Measurements from ENCODE around the gene CYFIP2.

The CYFIP2 gene

GRCh38 chr5:157258450-157258849 is 7.5 kb upstream of the CYFIP2 start:
- TF ChIP-seq EZH2 (optimal IDR thresholded peaks at IDR 0.05; ENCODE audit: low read depth, low read length) (no peak), CTCF (IDR thresholded peaks at IDR 0.05; ENCODE audit: low read length) (no peak), EZH2phosphoT487 (IDR thresholded peaks at IDR 0.05; ENCODE audit: low read length) (no peak)
- H3K9ac ChIP-seq (ENCODE audit: low read length), result no peak overlapping the region

GRCh38 chr5:157259699-157260098 is 6.2 kb upstream of the CYFIP2 start:
- TF ChIP-seq CTCF (IDR thresholded peaks at IDR 0.05; ENCODE audit: low read length) (no peak), EZH2 (optimal IDR thresholded peaks at IDR 0.05; ENCODE audit: low read depth, low read length) (no peak), EZH2phosphoT487 (IDR thresholded peaks at IDR 0.05; ENCODE audit: low read length) (no peak)
- no peaks in the 10 kb centered on the region for H3K79me2 ChIP-seq (ENCODE audit: low read length)
- H3K4me3 ChIP-seq (ENCODE audit: low read length), result no peak overlapping the region
- no peak overlapping the region for H3K9ac ChIP-seq (ENCODE audit: low read length)
- no peak for DNase-seq
- H3K27ac ChIP-seq (ENCODE audit: low read length), result no peak overlapping the region
- no peaks in the 10 kb centered on the region for H3K27me3 ChIP-seq (replicated peaks; ENCODE audit: insufficient read depth, low read length)
- no peak overlapping the region for H3K4me2 ChIP-seq (ENCODE audit: low read depth, low read length)
- H3K36me3 ChIP-seq (replicated peaks; ENCODE audit: insufficient read depth, low read length), result no peaks in the 10 kb centered on the region
- no peak overlapping the region for H2AFZ ChIP-seq (ENCODE audit: low read length)
- H3K4me1 ChIP-seq (ENCODE audit: low read length), result no peaks in the 10 kb centered on the region
- H3K9me2 ChIP-seq (replicated peaks; ENCODE audit: insufficient read depth, low read length), result no peaks in the 10 kb centered on the region
- H4K20me1 ChIP-seq (ENCODE audit: insufficient read depth, low read length), result no peaks in the 10 kb centered on the region
- no peaks in the 10 kb centered on the region for H3F3A ChIP-seq (ENCODE audit: insufficient read depth, low read length)
- H3K9me3 ChIP-seq (replicated peaks; ENCODE audit: insufficient read depth, low read length), result no peaks in the 10 kb centered on the region

More at GRCh38 chr5:157258450-157258849, 7.5 kb upstream of the CYFIP2 start:
- Histone ChIP-seq H3K27me3 (replicated peaks; ENCODE audit: insufficient read depth, low read length) (no peaks in the 10 kb centered on the region), H3F3A (ENCODE audit: insufficient read depth, low read length) (no peaks in the 10 kb centered on the region; the same call in 1 of the 2 replicates), H3K9me2 (replicated peaks; ENCODE audit: insufficient read depth, low read length) (no peaks in the 10 kb centered on the region), H3K4me3 (ENCODE audit: low read length) (no peak overlapping the region), H4K20me1 (ENCODE audit: insufficient read depth, low read length) (no peaks in the 10 kb centered on the region), H3K4me2 (ENCODE audit: low read depth, low read length) (no peak overlapping the region), H3K9me3 (replicated peaks; ENCODE audit: insufficient read depth, low read length) (no peaks in the 10 kb centered on the region), H3K27ac (ENCODE audit: low read length) (no peak overlapping the region), H3K36me3 (replicated peaks; ENCODE audit: insufficient read depth, low read length) (no peaks in the 10 kb centered on the region), H3K79me2 (ENCODE audit: low read length) (no peaks in the 10 kb centered on the region), H3K4me1 (ENCODE audit: low read length) (peaks cover 7% of the 10 kb centered on the region), H2AFZ (ENCODE audit: low read length) (no peak overlapping the region)
- no peak for DNase-seq

GRCh38 chr5:157263496-157264090 is 2.3 kb upstream of the CYFIP2 start:
- Histone ChIP-seq H3K9me2 (replicated peaks; ENCODE audit: insufficient read depth, low read length) (no peaks in the 10 kb centered on the region), H3F3A (ENCODE audit: insufficient read depth, low read length) (no peaks in the 10 kb centered on the region), H3K27me3 (replicated peaks; ENCODE audit: insufficient read depth, low read length) (no peaks in the 10 kb centered on the region), H4K20me1 (ENCODE audit: insufficient read depth, low read length) (no peaks in the 10 kb centered on the region), H3K4me3 (ENCODE audit: low read length) (no peak overlapping the region), H3K4me1 (ENCODE audit: low read length) (peaks cover 24% of the 10 kb centered on the region), H3K4me2 (ENCODE audit: low read depth, low read length) (no peak overlapping the region), H3K9me3 (replicated peaks; ENCODE audit: insufficient read depth, low read length) (no peaks in the 10 kb centered on the region), H3K36me3 (replicated peaks; ENCODE audit: insufficient read depth, low read length) (no peaks in the 10 kb centered on the region), H3K9ac (ENCODE audit: low read length) (no peak overlapping the region), H3K79me2 (ENCODE audit: low read length) (peaks cover 23% of the 10 kb centered on the region), H2AFZ (ENCODE audit: low read length) (no peak overlapping the region), H3K27ac (ENCODE audit: low read length) (no peak overlapping the region)
- TF ChIP-seq EZH2phosphoT487 (IDR thresholded peaks at IDR 0.05; ENCODE audit: low read length), result no peak
- no peak for TF ChIP-seq EZH2 (optimal IDR thresholded peaks at IDR 0.05; ENCODE audit: low read depth, low read length)
- TF ChIP-seq CTCF (IDR thresholded peaks at IDR 0.05; ENCODE audit: low read length), result no peak
- DNase-seq, result no peak
